HG03469 (cell line): ENCODE measurements around the gene FGFBP3.

ENCODE experiments used
- ATAC-seq: cut with Tn5 transposase; IDR thresholded peaks from one replicate; pipeline ENCODE4 v1.9.1; 2021; ENCODE audit warnings: mild to moderate bottlenecking, moderate library complexity, moderate number of reproducible peaks; ENCODE audit not compliant: unreplicated experiment

The FGFBP3 gene

DNA sequence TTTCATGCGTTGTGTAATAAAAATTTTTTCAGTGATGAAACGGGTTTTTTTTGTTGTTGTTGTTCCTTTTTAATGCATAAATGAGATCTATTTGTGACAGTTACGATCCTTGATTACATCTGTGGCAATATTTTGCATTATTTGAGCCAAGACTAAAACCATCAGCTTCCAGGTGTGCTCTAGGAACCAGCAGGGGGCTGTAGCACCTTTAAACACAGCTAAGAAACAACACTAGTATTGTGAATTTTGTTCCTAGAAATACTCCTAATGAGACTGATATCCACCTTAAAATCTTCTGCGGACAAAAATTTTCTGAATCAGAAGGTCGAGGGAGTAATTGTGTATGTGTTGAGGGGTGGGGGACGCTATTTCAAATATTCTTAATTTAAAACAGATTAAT is 52.6 kb downstream of the FGFBP3 start:
- no peak for ATAC-seq
